NCI-H2081 (cell line): ENCODE data around the gene AHRR.

ENCODE experiments used
- DNase-seq, 2 experiments: peaks; one replicate each; lab custom pipeline; 2025; lab: John Stamatoyannopoulos, UW

Gene AHRR

GRCh38 chr5:428754-429452 is 107.4 kb downstream of the AHRR start:
- DNase-seq, result no peak

- DNase-seq, result peak in 1 of 2 experiments; percentile 62
These were observed 108.1 kb downstream of the AHRR start for GRCh38 chr5:429453-430188.

GRCh38 chr5:430214-430925 is 108.9 kb downstream of the AHRR start:
- no peak for DNase-seq

DNA sequence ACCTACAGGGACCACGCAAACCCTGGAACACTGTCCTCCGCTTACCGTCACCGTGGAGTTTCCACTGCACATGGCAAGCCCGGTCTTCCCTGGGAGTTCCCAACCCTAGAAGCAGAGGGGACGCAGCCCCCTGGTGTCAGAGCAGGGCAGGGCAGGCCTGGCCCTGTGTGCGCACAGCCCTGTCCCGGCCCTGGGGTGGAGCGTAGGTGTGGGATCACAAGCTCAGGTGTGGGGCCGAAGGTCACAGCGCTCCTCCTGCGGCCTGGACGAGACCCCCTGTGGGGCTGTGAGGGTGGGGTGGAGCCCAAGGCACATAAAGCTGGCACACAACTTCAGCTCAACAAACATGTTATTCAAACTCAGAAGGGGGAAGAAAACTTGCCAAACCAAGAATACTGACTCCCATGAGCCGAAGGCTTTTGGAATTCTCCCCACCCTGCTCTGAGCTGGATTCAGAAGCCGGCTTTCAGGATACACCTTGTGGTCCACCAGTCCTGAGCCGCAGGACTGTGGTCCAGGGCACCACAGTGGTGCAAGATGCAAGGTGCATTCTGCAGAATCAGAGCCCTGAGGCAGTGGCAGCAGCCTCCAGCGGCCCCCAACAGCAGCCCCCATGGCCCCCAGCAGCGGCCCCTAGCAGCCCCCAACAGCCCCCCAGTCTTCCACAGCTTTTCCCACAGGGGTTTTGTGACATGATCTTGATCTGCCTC is 109.6 kb downstream of the AHRR start:
- DNase-seq, result peak; percentile 81 to 82

GRCh38 chr5:431711-432050 is 110.2 kb downstream of the AHRR start:
- DNase-seq, result no peak

GRCh38 chr5:432201-432927 is 110.8 kb downstream of the AHRR start:
- no peak for DNase-seq

- no peak for DNase-seq
These were observed 111.6 kb downstream of the AHRR start for GRCh38 chr5:432928-433791.

DNA sequence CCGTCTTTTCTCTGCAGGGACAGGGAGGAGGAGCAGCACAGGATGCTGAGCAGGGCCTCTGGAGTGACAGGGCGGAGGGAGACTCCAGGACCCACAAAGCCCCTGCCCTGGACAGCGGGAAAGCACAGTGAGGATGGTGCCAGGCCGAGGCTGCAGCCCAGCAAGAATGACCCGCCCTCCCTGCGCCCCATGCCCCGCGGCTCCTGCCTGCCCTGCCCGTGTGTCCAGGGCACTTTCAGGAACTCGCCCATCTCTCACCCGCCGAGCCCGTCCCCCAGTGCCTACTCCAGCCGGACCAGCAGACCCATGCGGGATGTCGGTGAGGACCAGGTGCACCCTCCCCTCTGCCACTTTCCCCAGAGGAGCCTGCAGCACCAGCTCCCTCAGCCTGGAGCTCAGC is 112.3 kb downstream of the AHRR start:
- DNase-seq, result no peak

DNA sequence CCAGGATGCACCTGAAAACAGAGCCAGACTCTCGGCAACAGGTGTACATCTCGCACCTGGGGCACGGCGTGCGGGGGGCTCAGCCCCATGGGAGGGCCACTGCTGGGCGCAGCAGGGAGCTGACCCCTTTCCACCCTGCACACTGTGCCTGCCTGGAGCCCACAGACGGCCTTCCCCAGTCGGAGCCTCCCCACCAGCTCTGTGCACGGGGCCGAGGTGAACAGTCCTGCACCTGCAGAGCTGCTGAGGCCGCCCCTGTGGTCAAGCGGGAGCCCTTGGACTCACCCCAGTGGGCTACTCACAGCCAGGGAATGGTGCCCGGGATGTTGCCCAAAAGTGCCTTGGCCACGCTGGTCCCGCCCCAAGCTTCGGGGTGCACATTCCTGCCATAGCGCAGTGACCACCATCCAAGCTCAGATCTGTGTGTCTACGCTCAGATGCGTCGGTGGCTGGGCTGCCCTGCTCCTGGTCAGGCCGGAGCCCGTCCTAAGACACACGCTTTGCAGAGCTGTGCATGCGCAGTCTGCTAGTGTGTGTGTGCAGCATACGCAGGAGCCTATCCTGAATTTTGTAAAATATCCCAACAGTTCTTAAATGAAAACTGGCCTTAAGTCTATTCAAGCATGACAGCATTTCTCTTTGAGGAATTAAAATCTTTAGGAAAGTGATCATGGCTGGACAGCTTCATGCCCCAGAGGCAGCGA is 113.1 kb downstream of the AHRR start:
- DNase-seq, result no peak

GRCh38 chr5:435156-435790 is 113.8 kb downstream of the AHRR start:
- DNase-seq, result no peak

GRCh38 chr5:435961-436640 is 114.6 kb downstream of the AHRR start:
- DNase-seq, result peak; percentile 57 to 69

GRCh38 chr5:436641-436975 is 115.1 kb downstream of the AHRR start:
- no peak for DNase-seq

GRCh38 chr5:437281-437771 is 115.8 kb downstream of the AHRR start:
- DNase-seq, result no peak

DNA sequence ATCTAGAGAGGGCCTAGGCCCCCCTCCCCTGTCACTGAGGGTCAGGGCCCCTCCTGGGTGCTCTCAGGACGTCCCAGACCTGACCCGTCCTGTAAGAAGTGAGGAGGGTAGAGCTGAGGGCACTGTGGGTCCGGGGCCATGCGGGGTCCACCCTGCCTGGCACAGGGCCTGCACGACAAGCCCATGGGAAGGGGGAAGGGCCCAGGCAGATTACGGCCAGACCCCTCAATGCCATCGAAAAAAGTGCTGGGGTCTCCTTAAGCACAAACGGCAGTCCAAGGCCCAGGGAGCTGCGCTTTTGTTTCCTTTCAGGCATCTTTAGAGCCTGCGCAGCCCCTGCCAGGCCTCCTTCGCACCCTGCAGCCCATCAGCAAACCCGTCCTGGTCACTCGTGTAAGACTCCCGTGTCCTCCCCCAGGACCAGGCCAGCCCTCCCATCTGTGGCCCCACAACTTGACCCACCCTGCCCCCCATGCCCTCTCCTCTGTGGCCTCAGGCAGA is 117.0 kb downstream of the AHRR start:
- no peak for DNase-seq

- DNase-seq, result no peak
These were observed 117.7 kb downstream of the AHRR start for GRCh38 chr5:439181-439580.

- no peak for DNase-seq
These were observed 118.1 kb downstream of the AHRR start for GRCh38 chr5:439636-440035.

DNA sequence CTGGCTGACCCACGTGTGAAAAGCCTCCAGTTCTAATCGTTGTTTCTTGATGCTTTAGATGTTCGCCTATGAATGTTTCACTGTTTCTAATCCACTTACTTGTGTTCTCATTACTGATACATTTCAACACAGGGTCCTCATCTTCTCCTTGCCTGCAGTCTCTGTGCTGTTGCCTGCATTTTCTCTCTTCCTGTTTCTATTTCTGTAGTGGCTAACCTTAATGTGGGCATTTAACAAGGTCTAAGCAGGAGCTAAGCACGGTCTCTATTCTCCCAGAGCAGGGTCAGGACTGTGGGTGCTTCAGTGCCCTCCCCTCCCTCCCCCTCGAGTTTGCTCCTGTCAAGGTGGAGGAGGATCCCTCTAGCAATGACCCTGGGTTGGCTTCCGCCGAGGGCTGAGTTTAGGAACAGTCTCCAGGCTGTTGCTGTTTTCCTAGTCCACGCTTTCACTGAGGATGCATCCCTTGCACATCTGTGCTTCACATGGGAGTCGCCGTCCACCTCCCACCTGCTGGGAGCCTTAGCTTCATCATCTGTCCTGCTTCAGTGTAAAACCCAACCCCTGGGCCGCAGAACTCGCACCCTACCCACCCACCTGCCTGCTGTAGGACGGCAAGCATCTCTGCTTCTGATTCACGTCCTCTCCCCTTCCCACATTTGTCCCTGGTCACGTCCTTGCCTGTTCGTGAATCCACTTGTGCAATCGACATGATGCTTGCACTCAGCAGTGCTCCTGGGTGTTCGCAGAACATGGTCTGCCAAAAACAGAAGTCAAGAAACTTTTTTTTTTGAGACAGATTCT is 119.1 kb downstream of the AHRR start:
- no peak for DNase-seq

DNA sequence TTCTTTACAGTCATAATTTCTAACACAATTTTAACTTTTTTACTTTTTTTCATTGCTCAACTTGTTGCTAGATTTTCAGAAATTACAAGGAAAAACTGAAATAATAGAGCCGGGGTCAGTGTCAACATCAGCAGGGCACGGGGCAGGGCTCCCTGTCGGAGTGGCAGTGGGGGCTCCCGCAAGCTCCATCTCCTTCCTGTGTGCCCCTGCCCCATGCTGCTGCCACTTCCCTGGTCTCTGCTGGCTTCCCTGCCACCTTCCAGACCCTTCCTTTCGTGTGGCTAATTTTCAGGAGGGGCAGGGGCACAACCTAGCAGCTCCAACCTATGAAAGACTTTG is 120.5 kb downstream of the AHRR start:
- no peak for DNase-seq
